Endothelial cell of umbilical vein (primary cell): ENCODE measurements around the gene PCDHGA8. TPM values are rescaled to one million over a fixed set of nuclear protein-coding genes. Genes with fewer than 3 reads are reported as not detected.

ENCODE experiments used
- BruUV-seq: library from RNA; stranded (reverse); fragments of 400-500 nt; replicated peaks from 2 replicates; lab custom pipeline; 2021; lab: Mats Ljungman, UMichigan
- CTCF ChIA-PET: fragments of 300-600, 350-600 bp; sonication (Branson Sonifier 250); formaldehyde crosslinking; loops from one replicate; lab custom pipeline; 2021; ENCODE audit warnings: antibody characterized with exemption, inconsistent platforms; lab: Charles Lee
- POLR2A ChIA-PET: fragments of 300-600, 350-600 bp; sonication (Branson Sonifier 250); formaldehyde crosslinking; loops from one replicate; lab custom pipeline; 2021; ENCODE audit warnings: antibody characterized with exemption, inconsistent platforms; lab: Charles Lee
- DNase-seq: peaks from one replicate; pipeline ENCODE4 v3.0.0-alpha.2; 2011; ENCODE audit warnings: low read depth, low spot score
- FAIRE-seq: peaks from 2 replicates; lab custom pipeline; 2011; peaks lifted over from hg19 to GRCh38; lab: Jason Lieb, UNC
- H2AFZ ChIP-seq: 2 replicates; pipeline ENCODE4 v1.6.0; 2012; ENCODE audit warnings: low read depth, low read length, control low read depth, inconsistent platforms
- H3K27ac ChIP-seq: 2 replicates; pipeline ENCODE4 v1.5.1; 2011; ENCODE audit warnings: low read depth, mild to moderate bottlenecking, control low read depth, low read length, moderate library complexity; ENCODE audit not compliant: insufficient read depth
- H3K27me3 ChIP-seq, 2 experiments: 2 replicates each; pipeline versions ENCODE4 v1.6.0 to v1.6.1; 2011; ENCODE audit warnings: low read length in 2 of 2, mixed read lengths in 1 of 2; ENCODE audit not compliant: control insufficient read depth in 2 of 2, insufficient read depth in 2 of 2
- H3K36me3 ChIP-seq, 2 experiments: 2 replicates in 1 of 2; 3 replicates in 1 of 2; pipeline ENCODE4 v1.5.1; 2011; ENCODE audit warnings: low read length in 2 of 2, mild to moderate bottlenecking in 1 of 2, moderate library complexity in 1 of 2; ENCODE audit not compliant: control insufficient read depth in 2 of 2, insufficient read depth in 2 of 2; ENCODE audit errors: extremely low read depth in 1 of 2
- H3K4me1 ChIP-seq: 3 replicates; pipeline ENCODE4 v1.5.1; 2011; ENCODE audit warnings: mild to moderate bottlenecking, low read length; ENCODE audit not compliant: control insufficient read depth, insufficient read depth; ENCODE audit errors: extremely low read depth
- H3K4me2 ChIP-seq: 2 replicates; pipeline ENCODE4 v1.6.1; 2011; ENCODE audit warnings: low read length, control low read depth, mixed read lengths; ENCODE audit not compliant: insufficient read depth
- H3K4me3 ChIP-seq, 3 experiments: fragments of 200-600 bp in 1 of 3; sonication (generic), shearing (Covaris generic) in 1 of 3; replicated peaks in 1 of 3; 2 replicates each; pipeline ENCODE4 v1.5.1; 2011 to 2016; ENCODE audit warnings: control low read depth in 3 of 3, low read length in 3 of 3, mild to moderate bottlenecking in 2 of 3, inconsistent platforms in 1 of 3, low read depth in 1 of 3, moderate library complexity in 1 of 3; ENCODE audit not compliant: insufficient read depth in 1 of 3
- H3K79me2 ChIP-seq: 2 replicates; pipeline ENCODE4 v1.6.0; 2012; ENCODE audit warnings: low read length, inconsistent platforms; ENCODE audit not compliant: control insufficient read depth, insufficient read depth
- H3K9ac ChIP-seq: replicated peaks from 2 replicates; pipeline ENCODE3; 2011; ENCODE audit warnings: low read length, control low read depth; ENCODE audit not compliant: insufficient read depth; ENCODE audit errors: extremely low read depth
- H3K9me1 ChIP-seq: replicated peaks from 3 replicates; pipeline ENCODE4 v1.6.0; 2011; ENCODE audit warnings: mild to moderate bottlenecking, low read length; ENCODE audit not compliant: control insufficient read depth, insufficient read depth; ENCODE audit errors: extremely low read depth
- H3K9me3 ChIP-seq: replicated peaks from 2 replicates; pipeline ENCODE4 v1.5.1; 2012; ENCODE audit warnings: low read length, inconsistent platforms; ENCODE audit not compliant: control insufficient read depth, insufficient read depth
- H4K20me1 ChIP-seq: replicated peaks from 2 replicates; pipeline ENCODE3; 2011; ENCODE audit warnings: mild to moderate bottlenecking, low read length; ENCODE audit not compliant: control insufficient read depth, insufficient read depth; ENCODE audit errors: extremely low read depth
- CTCF ChIP-seq, 2 donors: IDR thresholded peaks; 1 replicate in 1 of 2; 2 replicates in 1 of 2; pipeline ENCODE4 v1.5.1; 2011; ENCODE audit warnings: low read length in 2 of 2, mild to moderate bottlenecking in 2 of 2, moderate library complexity in 2 of 2, control low read depth in 1 of 2, inconsistent platforms in 1 of 2, low read depth in 1 of 2; ENCODE audit not compliant: insufficient read depth in 1 of 2; ENCODE audit errors: extremely low read depth in 1 of 2
- FOS ChIP-seq: IDR thresholded peaks from 2 replicates; pipeline ENCODE4 v1.6.1; 2011; ENCODE audit warnings: mild to moderate bottlenecking, low read length, moderate library complexity, borderline replicate concordance; ENCODE audit not compliant: insufficient read depth
- GATA2 ChIP-seq: IDR thresholded peaks from 2 replicates; pipeline ENCODE4 v1.7.0; 2011; ENCODE audit warnings: low read depth, mild to moderate bottlenecking, moderate library complexity, mixed read lengths, low read length; ENCODE audit not compliant: insufficient read length, insufficient read depth
- JUN ChIP-seq: IDR thresholded peaks from 2 replicates; pipeline ENCODE4 v1.6.1; 2011; ENCODE audit warnings: borderline replicate concordance, low read depth; ENCODE audit not compliant: insufficient read length, insufficient read depth
- MYC ChIP-seq: IDR thresholded peaks from one replicate; pipeline ENCODE4 v1.6.1; 2011; ENCODE audit warnings: mild to moderate bottlenecking, low read depth, low read length
- POLR2A ChIP-seq: IDR thresholded peaks from 2 replicates; pipeline ENCODE4 v1.6.1; 2012; ENCODE audit warnings: low read depth, mild to moderate bottlenecking, control low read depth, low read length
- dilution Hi-C: fragments of 300-500 bp; cut with MboI; formaldehyde crosslinking; loops from one replicate; pipeline ENCODE4 v1.15.0; 2019; ENCODE audit warnings: low sequenced_read_pairs; ENCODE audit not compliant: extremely low pct_ligation_motif_present
- intact Hi-C: fragments of 100-400 bp; cut with micrococcal nuclease; formaldehyde crosslinking; loops from one replicate; pipeline ENCODE4 v1.10.0; 2022
- polyA plus RNA-seq, 4 experiments: library from polyadenylated mRNA; depleted of rRNA in 3 of 4; stranded (reverse) in 3 of 4; unstranded in 1 of 4; fragments of >200 nt; gene quantifications; 2 replicates each; pipeline versions ENCODE4 v1.2.1 to v1.2.3, GENCODE V29; 2011 to 2012; ENCODE audit warnings: missing spikeins in 1 of 4
- total RNA-seq: library from RNA; stranded (reverse); gene quantifications from 2 replicates; pipeline ENCODE4 v1.2.3, GENCODE V29; 2021

PCDHGA8 gene
- total and polyA plus RNA-seq, 2 donors (not counting 3 experiments of a cell fraction or from before 2014, with no cell fraction given): 0.44 to 0.95 TPM

- FAIRE-seq: no peak
- POLR2A ChIA-PET: no interaction called here
Observed at GRCh38 chr5:141374627-141375026, 17.8 kb upstream of the PCDHGA8 start.

More at GRCh38 chr5:141374627-141375026, 17.8 kb upstream of the PCDHGA8 start:
- no TSS peak for BruUV-seq
- no peak for TF ChIP-seq JUN
- no peak for TF ChIP-seq MYC
- TF ChIP-seq POLR2A: no peak
- TF ChIP-seq FOS: no peak
- no peak for TF ChIP-seq CTCF (IDR thresholded peaks at IDR 0.05; ENCODE audit: extremely low read depth in 1 of 2, insufficient read depth in 1 of 2, low read depth in 1 of 2, low read length in 2 of 2)
- no peak for TF ChIP-seq GATA2
- Histone ChIP-seq H3K9ac (no peak overlapping the region), H3K4me3 (no peak overlapping the region), H3K27me3 (peaks cover 32 to 72% of the 10 kb centered on the region in 2 experiments), H3K9me1 (no peaks in the 10 kb centered on the region), H3K79me2 (no peaks in the 10 kb centered on the region), H3K4me2 (no peak overlapping the region), H2AFZ (no peak overlapping the region), H4K20me1 (no peaks in the 10 kb centered on the region), H3K4me1 (no peaks in the 10 kb centered on the region), H3K27ac (no peak overlapping the region), H3K36me3 (no peaks in the 10 kb centered on the region), H3K9me3 (no peaks in the 10 kb centered on the region)
- DNase-seq: no peak
- CTCF ChIA-PET: interaction anchor here (0.9 to 3.2 kb wide), 17 partner anchors 8 to 193 kb away, joined by 3 to 41 read pairs (median 4); partner anchors contain the start of genes PCDHB14, PCDHGA10, PCDHGA12 and PCDHGA3
- intact Hi-C loops: loop anchor here (5.0 kb wide), 1 partner anchor 48 kb away; the partner anchor contains the start of gene PCDHGA11
- dilution Hi-C loops: no loop called here
